K562 (cell line): ENCODE results near the gene SIRPB1. TPM values are rescaled to one million over a fixed set of nuclear protein-coding genes. Genes with fewer than 3 reads are reported as not detected.

Experiments
- CCAR2 ChIP-seq: fragments of 200-400 bp; formaldehyde crosslinking; IDR thresholded peaks from 2 replicates; pipeline ENCODE4 v1.6.1; 2017; ENCODE audit warnings: mild to moderate bottlenecking, low read depth, low read length
- CCNT2 ChIP-seq: IDR thresholded peaks from 2 replicates; pipeline ENCODE4 v1.6.1; 2011; ENCODE audit warnings: borderline replicate concordance, low read depth, mild to moderate bottlenecking, moderate library complexity, mixed read lengths, low read length; ENCODE audit not compliant: insufficient read length; ENCODE audit errors: extremely low read depth
- DACH1 ChIP-seq: fragments of 450-650 bp; IDR thresholded peaks from 2 replicates; pipeline ENCODE4 v1.6.1; 2018; ENCODE audit not compliant: partially characterized antibody
- TEAD4 ChIP-seq, 2 experiments: sonication (generic) in 1 of 2; formaldehyde crosslinking in 1 of 2; IDR thresholded peaks; 2 replicates each; pipeline versions ENCODE4 v1.6.1 to v1.8.0; 2012 to 2022; ENCODE audit warnings: borderline replicate concordance in 1 of 2, inconsistent platforms in 1 of 2, low read length in 1 of 2, mild to moderate bottlenecking in 1 of 2, missing genetic modification reagents in 1 of 2
- ZBTB1 ChIP-seq: sonication (generic); formaldehyde crosslinking; IDR thresholded peaks from 2 replicates; pipeline ENCODE4 v1.8.1; 2023; ENCODE audit warnings: missing genetic modification reagents, low read depth, mild to moderate bottlenecking, borderline replicate concordance
- ZNF140 ChIP-seq: fragments of 250-450 bp; sonication (Bioruptor Pico); IDR thresholded peaks from 2 replicates; pipeline ENCODE4 v1.8.0; 2021; ENCODE audit warnings: moderate library complexity, mild to moderate bottlenecking, inconsistent platforms
- polyA plus RNA-seq, 8 experiments: library from polyadenylated mRNA; depleted of rRNA in 4 of 8; stranded (reverse) in 5 of 8; unstranded in 3 of 8; fragments of >200 nt; fragmentation: Nextera tagmentation in 2 of 8; fragmentation: Illumina TruSeq in 1 of 8; extraction: Ambion mirVana in 2 of 8; extraction: Trizol in 1 of 8; gene quantifications; 2 replicates each; pipeline versions ENCODE4 v1.2.1 to v1.2.3, GENCODE V29; 2011 to 2014; ENCODE audit warnings: inconsistent platforms in 1 of 8, missing spikeins in 1 of 8
- total RNA-seq, 7 experiments: library from RNA; depleted of rRNA in 6 of 7; stranded (reverse); fragments of >200 nt in 6 of 7; fragmentation: Illumina TruSeq in 2 of 7; extraction: Trizol in 2 of 7; gene quantifications; 2 replicates each; pipeline versions ENCODE4 v1.2.1 to v1.2.3, GENCODE V29; 2011 to 2021; ENCODE audit warnings: low replicate concordance in 1 of 7
- TF ChIP-seq, protein P1 (sequence below): sonication (generic); formaldehyde crosslinking; IDR thresholded peaks from 2 replicates; pipeline ENCODE4 v1.8.0; 2023; ENCODE audit warnings: missing genetic modification reagents, mild to moderate bottlenecking, borderline replicate concordance
- TF ChIP-seq, protein P2 (sequence below): fragments of 450-650 bp; IDR thresholded peaks from 2 replicates; pipeline ENCODE4 v1.6.1; 2016; ENCODE audit warnings: low read depth

SIRPB1 gene
- total and polyA plus RNA-seq, 9 of the 15 experiments (the other 6 are each of a cell fraction or from before 2014, with no cell fraction given), result not detected

DNA sequence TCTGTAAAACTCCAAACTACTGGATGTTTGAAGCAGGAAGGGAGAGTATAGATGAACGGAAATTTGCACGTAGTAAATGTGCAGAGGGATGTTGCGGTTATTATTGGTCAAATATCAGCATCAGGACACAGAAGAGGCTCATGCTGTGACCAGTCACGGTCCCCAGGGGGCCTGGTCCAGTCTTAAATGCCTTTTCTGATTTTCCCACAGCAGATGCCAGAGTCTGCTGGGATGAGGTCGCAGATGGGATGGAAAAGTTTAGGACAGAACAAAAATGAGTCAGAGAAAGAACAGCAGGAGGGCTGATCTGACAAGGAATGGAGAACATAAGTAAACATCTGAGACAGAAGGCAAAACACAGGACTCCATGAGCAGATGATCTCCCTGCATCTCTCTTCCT, 49.5 kb upstream of the SIRPB1 start (continued):
- TF ChIP-seq, protein P1, sequence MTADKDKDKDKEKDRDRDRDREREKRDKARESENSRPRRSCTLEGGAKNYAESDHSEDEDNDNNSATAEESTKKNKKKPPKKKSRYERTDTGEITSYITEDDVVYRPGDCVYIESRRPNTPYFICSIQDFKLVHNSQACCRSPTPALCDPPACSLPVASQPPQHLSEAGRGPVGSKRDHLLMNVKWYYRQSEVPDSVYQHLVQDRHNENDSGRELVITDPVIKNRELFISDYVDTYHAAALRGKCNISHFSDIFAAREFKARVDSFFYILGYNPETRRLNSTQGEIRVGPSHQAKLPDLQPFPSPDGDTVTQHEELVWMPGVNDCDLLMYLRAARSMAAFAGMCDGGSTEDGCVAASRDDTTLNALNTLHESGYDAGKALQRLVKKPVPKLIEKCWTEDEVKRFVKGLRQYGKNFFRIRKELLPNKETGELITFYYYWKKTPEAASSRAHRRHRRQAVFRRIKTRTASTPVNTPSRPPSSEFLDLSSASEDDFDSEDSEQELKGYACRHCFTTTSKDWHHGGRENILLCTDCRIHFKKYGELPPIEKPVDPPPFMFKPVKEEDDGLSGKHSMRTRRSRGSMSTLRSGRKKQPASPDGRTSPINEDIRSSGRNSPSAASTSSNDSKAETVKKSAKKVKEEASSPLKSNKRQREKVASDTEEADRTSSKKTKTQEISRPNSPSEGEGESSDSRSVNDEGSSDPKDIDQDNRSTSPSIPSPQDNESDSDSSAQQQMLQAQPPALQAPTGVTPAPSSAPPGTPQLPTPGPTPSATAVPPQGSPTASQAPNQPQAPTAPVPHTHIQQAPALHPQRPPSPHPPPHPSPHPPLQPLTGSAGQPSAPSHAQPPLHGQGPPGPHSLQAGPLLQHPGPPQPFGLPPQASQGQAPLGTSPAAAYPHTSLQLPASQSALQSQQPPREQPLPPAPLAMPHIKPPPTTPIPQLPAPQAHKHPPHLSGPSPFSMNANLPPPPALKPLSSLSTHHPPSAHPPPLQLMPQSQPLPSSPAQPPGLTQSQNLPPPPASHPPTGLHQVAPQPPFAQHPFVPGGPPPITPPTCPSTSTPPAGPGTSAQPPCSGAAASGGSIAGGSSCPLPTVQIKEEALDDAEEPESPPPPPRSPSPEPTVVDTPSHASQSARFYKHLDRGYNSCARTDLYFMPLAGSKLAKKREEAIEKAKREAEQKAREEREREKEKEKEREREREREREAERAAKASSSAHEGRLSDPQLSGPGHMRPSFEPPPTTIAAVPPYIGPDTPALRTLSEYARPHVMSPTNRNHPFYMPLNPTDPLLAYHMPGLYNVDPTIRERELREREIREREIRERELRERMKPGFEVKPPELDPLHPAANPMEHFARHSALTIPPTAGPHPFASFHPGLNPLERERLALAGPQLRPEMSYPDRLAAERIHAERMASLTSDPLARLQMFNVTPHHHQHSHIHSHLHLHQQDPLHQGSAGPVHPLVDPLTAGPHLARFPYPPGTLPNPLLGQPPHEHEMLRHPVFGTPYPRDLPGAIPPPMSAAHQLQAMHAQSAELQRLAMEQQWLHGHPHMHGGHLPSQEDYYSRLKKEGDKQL (CRISPR knock-in tag), result no peak
- TF ChIP-seq CCAR2 (no peak), CCNT2 (no peak), ZNF140 (CRISPR knock-in tag) (no peak), ZBTB1 (no peak), DACH1 (no peak), TEAD4 (IDR thresholded peaks at IDR 0.05; ENCODE audit: low read length) (no peak), TEAD4 (CRISPR knock-in tag; IDR thresholded peaks at IDR 0.05; ENCODE audit: borderline replicate concordance) (no peak)
- TF ChIP-seq, protein P2, sequence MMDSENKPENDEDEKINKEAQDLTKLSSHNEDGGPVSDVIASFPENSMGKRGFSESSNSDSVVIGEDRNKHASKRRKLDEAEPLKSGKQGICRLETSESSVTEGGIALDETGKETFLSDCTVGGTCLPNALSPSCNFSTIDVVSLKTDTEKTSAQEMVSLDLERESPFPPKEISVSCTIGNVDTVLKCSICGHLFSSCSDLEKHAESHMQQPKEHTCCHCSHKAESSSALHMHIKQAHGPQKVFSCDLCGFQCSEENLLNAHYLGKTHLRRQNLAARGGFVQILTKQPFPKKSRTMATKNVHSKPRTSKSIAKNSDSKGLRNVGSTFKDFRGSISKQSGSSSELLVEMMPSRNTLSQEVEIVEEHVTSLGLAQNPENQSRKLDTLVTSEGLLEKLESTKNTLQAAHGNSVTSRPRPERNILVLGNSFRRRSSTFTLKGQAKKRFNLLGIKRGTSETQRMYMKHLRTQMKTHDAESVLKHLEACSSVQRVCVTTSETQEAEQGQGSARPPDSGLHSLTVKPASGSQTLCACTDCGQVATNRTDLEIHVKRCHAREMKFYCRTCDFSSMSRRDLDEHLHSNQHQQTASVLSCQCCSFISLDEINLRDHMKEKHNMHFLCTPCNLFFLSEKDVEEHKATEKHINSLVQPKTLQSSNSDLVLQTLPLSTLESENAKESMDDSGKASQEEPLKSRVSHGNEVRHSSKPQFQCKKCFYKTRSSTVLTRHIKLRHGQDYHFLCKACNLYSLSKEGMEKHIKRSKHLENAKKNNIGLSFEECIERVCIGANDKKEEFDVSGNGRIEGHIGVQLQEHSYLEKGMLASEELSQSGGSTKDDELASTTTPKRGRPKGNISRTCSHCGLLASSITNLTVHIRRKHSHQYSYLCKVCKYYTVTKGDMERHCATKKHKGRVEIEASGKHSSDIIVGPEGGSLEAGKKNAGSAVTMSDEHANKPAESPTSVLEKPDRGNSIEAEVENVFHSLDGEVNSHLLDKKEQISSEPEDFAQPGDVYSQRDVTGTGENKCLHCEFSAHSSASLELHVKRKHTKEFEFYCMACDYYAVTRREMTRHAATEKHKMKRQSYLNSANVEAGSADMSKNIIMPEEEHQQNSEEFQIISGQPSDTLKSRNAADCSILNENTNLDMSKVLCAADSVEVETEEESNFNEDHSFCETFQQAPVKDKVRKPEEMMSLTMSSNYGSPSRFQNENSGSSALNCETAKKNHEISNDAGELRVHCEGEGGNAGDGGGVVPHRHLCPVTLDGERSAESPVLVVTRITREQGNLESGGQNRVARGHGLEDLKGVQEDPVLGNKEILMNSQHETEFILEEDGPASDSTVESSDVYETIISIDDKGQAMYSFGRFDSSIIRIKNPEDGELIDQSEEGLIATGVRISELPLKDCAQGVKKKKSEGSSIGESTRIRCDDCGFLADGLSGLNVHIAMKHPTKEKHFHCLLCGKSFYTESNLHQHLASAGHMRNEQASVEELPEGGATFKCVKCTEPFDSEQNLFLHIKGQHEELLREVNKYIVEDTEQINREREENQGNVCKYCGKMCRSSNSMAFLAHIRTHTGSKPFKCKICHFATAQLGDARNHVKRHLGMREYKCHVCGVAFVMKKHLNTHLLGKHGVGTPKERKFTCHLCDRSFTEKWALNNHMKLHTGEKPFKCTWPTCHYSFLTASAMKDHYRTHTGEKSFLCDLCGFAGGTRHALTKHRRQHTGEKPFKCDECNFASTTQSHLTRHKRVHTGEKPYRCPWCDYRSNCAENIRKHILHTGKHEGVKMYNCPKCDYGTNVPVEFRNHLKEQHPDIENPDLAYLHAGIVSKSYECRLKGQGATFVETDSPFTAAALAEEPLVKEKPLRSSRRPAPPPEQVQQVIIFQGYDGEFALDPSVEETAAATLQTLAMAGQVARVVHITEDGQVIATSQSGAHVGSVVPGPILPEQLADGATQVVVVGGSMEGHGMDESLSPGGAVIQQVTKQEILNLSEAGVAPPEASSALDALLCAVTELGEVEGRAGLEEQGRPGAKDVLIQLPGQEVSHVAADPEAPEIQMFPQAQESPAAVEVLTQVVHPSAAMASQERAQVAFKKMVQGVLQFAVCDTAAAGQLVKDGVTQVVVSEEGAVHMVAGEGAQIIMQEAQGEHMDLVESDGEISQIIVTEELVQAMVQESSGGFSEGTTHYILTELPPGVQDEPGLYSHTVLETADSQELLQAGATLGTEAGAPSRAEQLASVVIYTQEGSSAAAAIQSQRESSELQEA, result no peak
